Thyroid gland (tissue), 4 donors: ENCODE measurements around the gene CPSF3. TPM values are rescaled to one million over a fixed set of nuclear protein-coding genes. Genes with fewer than 3 reads are reported as not detected.
"Not testable (repeated sequence)": the region's sequence is repeated elsewhere in the genome, so short reads cannot be mapped to it uniquely, and the experiment has no call there.

Experiments
- DNase-seq, 2 donors: peaks; one replicate each; pipeline ENCODE4 v3.0.0-alpha.2; 2019
- H3K27ac ChIP-seq, 3 donors: fragments of 200-600 bp; sonication (generic); 1 replicate in 2 of 3; 2 replicates in 1 of 3; pipeline ENCODE4 v1.5.1; 2016 to 2019; ENCODE audit warnings: mild to moderate bottlenecking in 1 of 3, moderate library complexity in 1 of 3
- H3K27me3 ChIP-seq: fragments of 200-600 bp; sonication (generic); one replicate; pipeline ENCODE4 v1.5.1; 2019
- H3K36me3 ChIP-seq, 2 donors: fragments of 200-600 bp; sonication (generic); one replicate each; pipeline ENCODE4 v1.5.1; 2016 to 2019
- H3K4me1 ChIP-seq, 2 donors: fragments of 200-600 bp; sonication (generic); one replicate each; pipeline ENCODE4 v1.5.1; 2017 to 2019
- H3K4me3 ChIP-seq, 3 donors: fragments of 200-600 bp; sonication (generic); replicated peaks in 1 of 3; 1 replicate in 2 of 3; 2 replicates in 1 of 3; pipeline ENCODE4 v1.5.1; 2016; ENCODE audit warnings: mild to moderate bottlenecking in 1 of 3
- H3K9me3 ChIP-seq: fragments of 200-600 bp; sonication (generic); one replicate; pipeline ENCODE4 v1.5.1; 2017
- POLR2A ChIP-seq, 2 donors: fragments of 450-650 bp; IDR thresholded peaks; one replicate each; pipeline ENCODE4 v1.6.1; 2017; ENCODE audit warnings: antibody characterized with exemption in 2 of 2, mild to moderate bottlenecking in 2 of 2, moderate library complexity in 1 of 2
- WGBS, 2 donors: methylation state at CpG; one replicate each; pipeline ENCODE4 v1.1.5; 2017; 5-methylcytosine and 5-hydroxymethylcytosine counted together
- intact Hi-C: fragments of 100-400 bp; cut with DNase I; formaldehyde crosslinking; loops from one replicate; pipeline ENCODE4 v1.15.1; 2023
- total RNA-seq, 4 donors: library from RNA; depleted of rRNA; stranded (reverse); fragments of >200 nt; gene quantifications; one replicate each; pipeline ENCODE4 v1.2.3, GENCODE V29; 2016
- TF ChIP-seq, protein P1 (sequence below), 6 experiments: fragments of 200-600 bp in 3 of 6; fragments of 450-650 bp in 3 of 6; sonication (generic) in 3 of 6; IDR thresholded peaks; one replicate each; pipeline ENCODE4 v1.5.1; 2016 to 2019; ENCODE audit warnings: antibody characterized with exemption in 6 of 6, mild to moderate bottlenecking in 2 of 6, inconsistent platforms in 1 of 6, moderate library complexity in 1 of 6

Gene CPSF3
- total RNA-seq, 4 donors from 2014 or later: 21.7 to 33.6 (median 29.1) TPM

DNA sequence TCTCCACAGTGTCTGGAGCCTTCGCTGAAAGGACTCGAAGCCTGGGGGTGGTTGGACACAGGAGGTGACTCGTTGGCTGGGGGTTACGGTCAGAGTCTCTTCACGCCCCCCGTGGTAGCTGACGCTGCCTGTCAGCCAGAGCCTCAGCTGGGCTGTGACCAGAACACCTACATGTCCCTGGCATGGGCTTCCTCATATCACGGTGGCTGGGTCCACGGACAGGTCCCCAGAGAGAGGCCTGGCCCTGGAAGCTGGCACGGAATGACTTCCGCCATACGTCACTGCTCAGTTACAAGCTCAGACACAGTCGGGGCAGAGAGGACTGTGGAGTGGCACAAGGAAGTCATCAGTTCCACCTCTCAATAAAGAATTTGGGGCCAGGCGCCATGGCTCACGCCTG lies 28.6 kb upstream of the CPSF3 start:
- no peak overlapping the region for H3K27ac ChIP-seq
- no peak overlapping the region for H3K4me3 ChIP-seq
- DNase-seq: no peak
- no peaks in the 10 kb centered on the region for H3K9me3 ChIP-seq
- H3K4me1 ChIP-seq: peaks cover 0 to 22% of the 10 kb centered on the region in 2 donors
- TF ChIP-seq POLR2A (IDR thresholded peaks at IDR 0.05): no peak
- TF ChIP-seq, protein P1, sequence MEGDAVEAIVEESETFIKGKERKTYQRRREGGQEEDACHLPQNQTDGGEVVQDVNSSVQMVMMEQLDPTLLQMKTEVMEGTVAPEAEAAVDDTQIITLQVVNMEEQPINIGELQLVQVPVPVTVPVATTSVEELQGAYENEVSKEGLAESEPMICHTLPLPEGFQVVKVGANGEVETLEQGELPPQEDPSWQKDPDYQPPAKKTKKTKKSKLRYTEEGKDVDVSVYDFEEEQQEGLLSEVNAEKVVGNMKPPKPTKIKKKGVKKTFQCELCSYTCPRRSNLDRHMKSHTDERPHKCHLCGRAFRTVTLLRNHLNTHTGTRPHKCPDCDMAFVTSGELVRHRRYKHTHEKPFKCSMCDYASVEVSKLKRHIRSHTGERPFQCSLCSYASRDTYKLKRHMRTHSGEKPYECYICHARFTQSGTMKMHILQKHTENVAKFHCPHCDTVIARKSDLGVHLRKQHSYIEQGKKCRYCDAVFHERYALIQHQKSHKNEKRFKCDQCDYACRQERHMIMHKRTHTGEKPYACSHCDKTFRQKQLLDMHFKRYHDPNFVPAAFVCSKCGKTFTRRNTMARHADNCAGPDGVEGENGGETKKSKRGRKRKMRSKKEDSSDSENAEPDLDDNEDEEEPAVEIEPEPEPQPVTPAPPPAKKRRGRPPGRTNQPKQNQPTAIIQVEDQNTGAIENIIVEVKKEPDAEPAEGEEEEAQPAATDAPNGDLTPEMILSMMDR (IDR thresholded peaks at IDR 0.05): no peak
- intact Hi-C loops: no loop called here
- WGBS, 2 donors: 95 to 96% methylated on average over 15 of the region's 15 CpGs
- H3K36me3 ChIP-seq: peaks cover 12 to 15% of the 10 kb centered on the region in 2 donors
- no peaks in the 10 kb centered on the region for H3K27me3 ChIP-seq

DNA sequence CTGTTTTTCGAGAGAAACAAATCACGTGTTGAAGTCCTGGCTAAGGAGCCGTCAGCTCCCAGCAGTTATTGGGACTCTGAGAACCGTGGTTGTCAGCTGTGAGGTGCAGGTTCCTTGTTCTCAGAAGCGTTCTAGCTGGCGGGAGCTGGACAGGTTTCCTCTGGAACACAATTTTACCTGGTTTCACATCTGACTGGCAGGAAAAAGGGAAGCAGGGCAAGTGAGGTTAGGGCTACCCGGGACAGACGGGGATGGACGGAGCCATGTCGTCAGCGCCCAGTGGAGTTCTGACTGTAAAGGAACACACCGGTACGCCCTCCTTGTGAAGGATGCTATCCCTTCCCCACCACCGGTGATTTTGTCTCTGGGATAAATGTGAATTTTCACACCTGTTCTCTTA lies 26.3 kb upstream of the CPSF3 start:
- H3K4me3 ChIP-seq: no peak overlapping the region
- DNase-seq: no peak
- H3K27ac ChIP-seq: no peak overlapping the region
- no peaks in the 10 kb centered on the region for H3K9me3 ChIP-seq
- peaks cover 0 to 22% of the 10 kb centered on the region in 2 donors for H3K4me1 ChIP-seq
- peaks cover 12 to 19% of the 10 kb centered on the region in 2 donors for H3K36me3 ChIP-seq
- no peaks in the 10 kb centered on the region for H3K27me3 ChIP-seq
- TF ChIP-seq, protein P1 (IDR thresholded peaks at IDR 0.05): no peak
- no peak for TF ChIP-seq POLR2A (IDR thresholded peaks at IDR 0.05)
- intact Hi-C loops: no loop called here
- 95 to 98% methylated on average over 14 of the region's 14 CpGs for WGBS, 2 donors

DNA sequence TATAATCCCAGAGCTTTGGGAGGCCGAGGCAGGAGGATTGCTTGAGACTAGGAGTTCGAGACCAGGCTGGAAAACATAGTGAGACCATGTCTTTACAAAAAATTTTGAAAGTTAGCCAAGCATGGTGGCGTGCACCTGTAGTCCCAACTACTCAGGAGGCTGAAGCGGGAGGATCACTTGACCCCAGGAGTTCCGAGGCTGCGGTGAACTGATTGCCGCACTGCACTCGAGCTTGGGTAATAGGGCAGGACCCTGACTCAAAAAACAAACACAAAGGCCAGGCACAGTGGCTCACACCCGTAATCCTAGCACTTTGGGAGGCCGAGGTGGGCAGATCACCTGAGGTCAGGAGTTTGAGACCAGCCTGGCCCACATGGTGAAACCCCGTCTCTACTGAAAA lies 25.2 kb upstream of the CPSF3 start:
- H3K27ac ChIP-seq: peak overlapping the region in 1 of 3 donors; percentile 57
- intact Hi-C loops, H3K4me3 ChIP-seq, DNase-seq, H3K27me3 ChIP-seq, H3K9me3 ChIP-seq: not testable (repeated sequence)
- H3K4me1 ChIP-seq: peaks cover 1 to 12% of the 10 kb centered on the region in 2 donors
- peaks cover 12 to 19% of the 10 kb centered on the region in 2 donors for H3K36me3 ChIP-seq
- WGBS, 2 donors: 96 to 97% methylated on average over 11 of the region's 11 CpGs

DNA sequence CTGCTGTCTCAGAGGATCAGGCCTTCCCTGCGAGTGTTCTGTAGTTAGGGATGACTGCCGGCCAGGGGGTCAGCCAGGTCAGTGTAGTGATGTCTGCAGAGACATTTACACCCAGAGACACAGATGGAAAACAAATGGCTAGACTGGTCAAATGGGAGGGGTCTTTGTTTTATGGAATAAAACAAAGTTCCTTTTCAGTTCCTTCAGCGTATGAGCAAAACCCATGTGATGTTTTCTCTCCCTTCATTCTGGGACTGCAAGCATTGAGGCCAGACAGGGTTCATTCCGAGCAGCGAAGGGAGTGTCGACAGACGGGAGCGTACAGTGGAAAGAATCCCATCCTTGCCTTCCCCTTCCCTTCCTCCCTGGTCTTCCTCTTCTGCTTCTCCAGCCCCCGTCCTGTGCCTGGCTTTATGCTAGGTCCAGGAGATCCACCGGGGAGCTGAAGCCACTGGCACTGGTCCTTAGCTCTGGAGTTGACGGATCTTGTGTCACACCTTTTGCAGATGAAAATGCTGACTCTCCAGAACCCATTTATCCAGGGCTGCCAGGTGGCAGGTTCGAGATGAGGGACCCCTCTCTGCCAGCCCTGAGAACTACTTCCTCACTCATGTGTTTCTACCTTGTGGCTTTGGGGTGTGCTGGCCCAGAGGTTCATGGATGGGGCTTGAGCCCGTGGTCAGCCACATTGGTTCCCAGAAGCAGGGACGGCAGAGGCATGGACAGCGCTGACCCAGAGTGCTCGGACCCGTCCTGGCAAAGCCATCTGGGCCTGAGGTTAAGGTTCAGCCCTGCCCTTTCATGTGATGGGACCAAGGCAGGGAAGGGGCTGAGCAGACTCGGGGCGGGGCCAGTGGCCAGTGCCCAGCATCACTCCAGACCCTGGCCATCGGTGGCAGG lies 24.3 kb upstream of the CPSF3 start:
- 84 to 89% methylated on average over 15 to 19 of the region's 20 CpGs for WGBS, 2 donors
- peaks cover 7 to 16% of the 10 kb centered on the region in 2 donors for H3K4me1 ChIP-seq
- H3K36me3 ChIP-seq: peaks cover 12 to 19% of the 10 kb centered on the region in 2 donors
- H3K9me3 ChIP-seq: no peaks in the 10 kb centered on the region
- intact Hi-C loops: no loop called here
- DNase-seq: no peak
- no peak overlapping the region for H3K4me3 ChIP-seq
- TF ChIP-seq POLR2A (IDR thresholded peaks at IDR 0.05): no peak
- TF ChIP-seq, protein P1 (IDR thresholded peaks at IDR 0.05): no peak
- no peaks in the 10 kb centered on the region for H3K27me3 ChIP-seq
- H3K27ac ChIP-seq: peak overlapping the region; percentile 10 to 58 (median 57)

DNA sequence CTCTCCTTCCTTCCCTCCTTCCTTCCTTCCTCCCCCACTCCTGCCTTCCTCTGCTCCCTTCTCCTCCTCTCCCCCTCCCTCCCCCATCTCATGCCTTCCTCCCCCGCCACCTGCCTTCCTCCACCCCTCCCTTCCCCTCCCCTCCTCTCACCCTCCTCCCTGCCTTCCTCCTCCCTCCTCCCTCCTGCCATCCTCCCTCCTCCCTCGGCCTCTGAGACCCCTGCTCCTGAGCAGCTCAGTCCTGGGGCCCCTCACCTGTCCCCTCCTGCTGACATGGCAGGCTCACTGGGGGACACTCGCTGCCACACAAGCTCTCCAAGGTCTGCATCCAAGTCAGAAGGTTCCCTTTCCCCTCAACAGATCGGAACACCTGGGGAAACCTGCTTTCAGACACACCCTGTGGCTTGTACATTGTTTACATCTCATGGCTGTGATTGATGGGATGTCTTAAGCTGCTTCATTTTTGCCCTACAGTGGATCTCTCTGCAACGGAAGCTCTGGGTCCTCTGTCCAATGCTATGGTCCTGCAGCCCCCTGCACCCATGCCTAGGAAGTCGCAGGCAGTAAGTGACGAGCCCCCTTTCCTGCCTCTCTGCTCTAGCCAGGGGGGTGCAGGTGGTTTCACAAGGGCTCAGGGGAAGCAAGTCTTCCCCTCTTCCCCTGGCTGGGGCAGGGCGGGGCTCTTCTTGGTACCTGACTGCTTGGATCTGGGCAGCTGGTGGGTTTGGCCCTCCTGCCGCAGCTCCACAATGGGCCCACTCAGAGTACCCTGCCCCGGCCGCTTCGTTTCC lies 23.0 kb upstream of the CPSF3 start:
- TF ChIP-seq, protein P1 (IDR thresholded peaks at IDR 0.05): no peak
- TF ChIP-seq POLR2A (IDR thresholded peaks at IDR 0.05): no peak
- Histone ChIP-seq H3K4me1 (peaks cover 16 to 25% of the 10 kb centered on the region in 2 donors), H3K4me3 (no peak overlapping the region), H3K27ac (no peak overlapping the region), H3K9me3 (no peaks in the 10 kb centered on the region), H3K27me3 (no peaks in the 10 kb centered on the region), H3K36me3 (peaks cover 6 to 13% of the 10 kb centered on the region in 2 donors)
- intact Hi-C loops: no loop called here
- WGBS, 2 donors: 91 to 93% methylated on average over 11 of the region's 12 CpGs
- DNase-seq: no peak
